C4-2B (cell line): ENCODE measurements around the gene SRRM2.

Source experiments
- CTCF ChIP-seq: fragments of 450-650 bp; conservative IDR thresholded peaks from 2 replicates; pipeline ENCODE4 v1.5.1; 2017; ENCODE audit warnings: mild to moderate bottlenecking
- ZFX ChIP-seq: fragments of 450-650 bp; IDR thresholded peaks from 2 replicates; pipeline ENCODE4 v1.6.1; 2017

DNA sequence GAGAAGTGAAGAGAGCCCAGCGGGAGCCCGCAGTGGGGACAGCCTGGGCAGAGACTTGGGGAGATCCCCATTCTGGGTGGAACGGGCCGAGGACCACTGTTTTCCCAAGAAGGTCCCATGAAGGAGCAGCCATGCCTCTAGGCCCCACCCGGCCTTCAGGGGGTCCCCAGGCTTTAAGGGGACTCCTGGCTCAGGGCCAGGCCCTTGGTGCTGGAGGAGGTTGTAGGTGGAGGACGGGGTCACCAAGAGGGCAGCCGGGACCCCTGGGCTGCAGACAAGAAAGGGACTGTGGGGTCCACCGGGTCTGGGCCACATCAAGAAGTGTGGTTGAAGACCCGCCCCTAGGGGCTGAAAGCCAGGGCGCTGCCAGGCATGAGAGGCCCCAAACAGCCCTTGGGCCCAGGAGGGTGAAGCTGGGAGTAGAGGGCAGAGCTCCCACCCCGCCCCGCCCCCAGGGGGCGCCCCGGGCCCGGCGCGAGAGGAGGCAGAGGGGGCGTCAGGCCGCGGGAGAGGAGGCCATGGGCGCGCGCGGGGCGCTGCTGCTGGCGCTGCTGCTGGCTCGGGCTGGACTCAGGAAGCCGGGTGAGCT lies 64.4 kb downstream of the SRRM2 start, which contains the start of gene PRSS21:
- TF ChIP-seq CTCF = no peak; the same call in 1 of the 2 replicates
- no peak for TF ChIP-seq ZFX
